Activated CD4-positive, alpha-beta T cell treated with anti-CD3 and anti-CD28 coated beads, Interleukin-2, amount 10 ng/mL, durations not matched to agents 7 days and 5 days (primary cell): ENCODE results near the gene WDR1. TPM values are rescaled to one million over a fixed set of nuclear protein-coding genes. Genes with fewer than 3 reads are reported as not detected.
A peak's percentile ranks its signal among the peaks of the same experiment; 100 is the strongest.

Source experiments
- CTCF ChIA-PET: fragments of 350-600 bp; sonication (Branson Sonifier 250); formaldehyde crosslinking; loops from one replicate; lab custom pipeline; 2021; ENCODE audit warnings: antibody characterized with exemption; lab: Charles Lee
- POLR2A ChIA-PET: fragments of 350-600 bp; sonication (Branson Sonifier 250); formaldehyde crosslinking; loops from one replicate; lab custom pipeline; 2021; ENCODE audit warnings: antibody characterized with exemption; lab: Charles Lee
- DNase-seq: peaks from one replicate; pipeline ENCODE4 v3.0.0-alpha.2; 2020
- H3K27ac Mint-ChIP-seq: one replicate; pipeline ENCODE4 v1.8.0; 2021; ENCODE audit warnings: mild to moderate bottlenecking, moderate library complexity, mixed read lengths
- H3K27me3 Mint-ChIP-seq: one replicate; pipeline ENCODE4 v1.8.0; 2021; ENCODE audit warnings: mixed read lengths
- H3K36me3 Mint-ChIP-seq: one replicate; pipeline ENCODE4 v1.8.0; 2021; ENCODE audit warnings: low read depth, mixed read lengths
- H3K4me1 Mint-ChIP-seq: one replicate; pipeline ENCODE4 v1.8.0; 2021; ENCODE audit warnings: mixed read lengths
- H3K4me3 Mint-ChIP-seq: one replicate; pipeline ENCODE4 v1.8.0; 2021; ENCODE audit warnings: mild to moderate bottlenecking, moderate library complexity, mixed read lengths
- H3K9me3 Mint-ChIP-seq: one replicate; pipeline ENCODE4 v1.8.0; 2021; ENCODE audit warnings: mixed read lengths
- total RNA-seq, 2 experiments: library from RNA; stranded (reverse); gene quantifications; one replicate each; pipeline ENCODE4 v1.2.3, GENCODE V29; 2021

The WDR1 gene
- total RNA-seq, 2 experiments from 2014 or later: 452 to 454 TPM

GRCh38 chr4:10108818-10109783, 7.5 kb downstream of the WDR1 start:
- ChIA-PET CTCF (interaction anchor here (0.6 to 1.6 kb wide), 3 partner anchors 9 to 30 kb away, joined by 3 to 9 read pairs (median 5); partner anchors contain the start of gene WDR1), POLR2A (interaction anchor here (0.6 to 0.9 kb wide), 3 partner anchors 9 to 46 kb away, joined by 3 to 5 read pairs (median 4); no protein-coding TSS in a partner anchor)
- Mint-ChIP-seq H3K9me3 (no peaks in the 10 kb centered on the region), H3K36me3 (peaks cover 88% of the 10 kb centered on the region), H3K27ac (peak overlapping the region; percentile 75), H3K27me3 (no peaks in the 10 kb centered on the region), H3K4me1 (peaks cover 98% of the 10 kb centered on the region), H3K4me3 (peak overlapping the region; percentile 36)
- no peak for DNase-seq

DNA sequence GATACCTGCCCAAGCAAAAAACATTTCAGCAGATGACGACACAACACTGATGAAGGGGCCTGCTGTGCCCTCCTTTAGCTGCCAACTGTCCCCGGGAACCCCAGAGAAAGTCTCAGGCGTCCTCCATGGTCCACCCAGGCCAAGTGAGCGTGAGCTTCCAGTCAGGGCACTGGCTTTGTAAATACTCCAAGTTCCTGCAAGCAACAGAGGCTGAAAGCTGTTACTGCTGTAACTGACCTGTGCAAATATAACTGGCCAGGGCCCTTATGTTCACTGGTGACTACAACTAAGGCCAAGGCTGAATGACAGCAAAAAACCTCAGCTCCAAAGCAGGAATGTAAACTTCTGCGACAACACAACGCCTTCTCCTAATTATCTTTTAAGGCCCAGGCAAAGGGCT, 8.2 kb downstream of the WDR1 start:
- POLR2A ChIA-PET: interaction anchor here (0.6 to 0.8 kb wide), 2 partner anchors 12 to 46 kb away, joined by 3 to 4 read pairs; no protein-coding TSS in a partner anchor

GRCh38 chr4:10107111-10108091, 9.2 kb downstream of the WDR1 start:
- H3K9me3 Mint-ChIP-seq: no peaks in the 10 kb centered on the region
- H3K36me3 Mint-ChIP-seq: peaks cover 84% of the 10 kb centered on the region
- no peak overlapping the region for H3K4me3 Mint-ChIP-seq
- POLR2A ChIA-PET: no interaction called here
- DNase-seq: no peak
- CTCF ChIA-PET: interaction anchor here (0.9 to 2.0 kb wide), 5 partner anchors 9 to 79 kb away, joined by 3 to 9 read pairs (median 4); partner anchors contain the start of gene WDR1
- H3K27me3 Mint-ChIP-seq: no peaks in the 10 kb centered on the region
- H3K27ac Mint-ChIP-seq: peak overlapping the region; percentile 72
- peaks cover 98% of the 10 kb centered on the region for H3K4me1 Mint-ChIP-seq

More for the DNA sequence above, 8.2 kb downstream of the WDR1 start:
- no peaks in the 10 kb centered on the region for H3K27me3 Mint-ChIP-seq
- H3K36me3 Mint-ChIP-seq: peaks cover 85% of the 10 kb centered on the region
- H3K4me3 Mint-ChIP-seq: peak overlapping the region; percentile 10
- DNase-seq: no peak
- H3K9me3 Mint-ChIP-seq: no peaks in the 10 kb centered on the region
- H3K27ac Mint-ChIP-seq: peak overlapping the region; percentile 75
- peaks cover 96% of the 10 kb centered on the region for H3K4me1 Mint-ChIP-seq
- CTCF ChIA-PET: interaction anchor here (0.6 to 2.0 kb wide), 4 partner anchors 9 to 30 kb away, joined by 3 to 9 read pairs (median 6); partner anchors contain the start of gene WDR1

- DNase-seq: peak; percentile 49
- CTCF ChIA-PET: interaction anchor here (0.9 to 4.8 kb wide), 5 partner anchors 10 to 80 kb away, joined by 3 to 13 read pairs (median 4); partner anchors contain the start of gene WDR1
- peaks cover 98% of the 10 kb centered on the region for H3K4me1 Mint-ChIP-seq
- H3K36me3 Mint-ChIP-seq: peaks cover 83% of the 10 kb centered on the region
- POLR2A ChIA-PET: interaction anchor here (0.8 kb wide), 1 partner anchor 11 kb away, joined by 3 read pairs; no protein-coding TSS in a partner anchor
- H3K4me3 Mint-ChIP-seq: no peak overlapping the region
- peak overlapping the region; percentile 47 for H3K27ac Mint-ChIP-seq
- no peaks in the 10 kb centered on the region for H3K9me3 Mint-ChIP-seq
- no peaks in the 10 kb centered on the region for H3K27me3 Mint-ChIP-seq
Measured at GRCh38 chr4:10106421-10107039, 10.1 kb downstream of the WDR1 start.

GRCh38 chr4:10105920-10106319, 10.7 kb downstream of the WDR1 start:
- Mint-ChIP-seq H3K27ac (peak overlapping the region; percentile 72), H3K4me1 (peaks cover 98% of the 10 kb centered on the region), H3K36me3 (peaks cover 82% of the 10 kb centered on the region), H3K9me3 (no peaks in the 10 kb centered on the region), H3K27me3 (no peaks in the 10 kb centered on the region), H3K4me3 (no peak overlapping the region)
- ChIA-PET CTCF (interaction anchor here (4.8 kb wide), 1 partner anchor 16 kb away, joined by 13 read pairs; no protein-coding TSS in a partner anchor), POLR2A (interaction anchor here (0.8 kb wide), 1 partner anchor 11 kb away, joined by 3 read pairs; no protein-coding TSS in a partner anchor)
- DNase-seq: no peak

- no peaks in the 10 kb centered on the region for H3K27me3 Mint-ChIP-seq
- POLR2A ChIA-PET: no interaction called here
- peaks cover 98% of the 10 kb centered on the region for H3K4me1 Mint-ChIP-seq
- peaks cover 81% of the 10 kb centered on the region for H3K36me3 Mint-ChIP-seq
- DNase-seq: no peak
- peak overlapping the region; percentile 72 for H3K27ac Mint-ChIP-seq
- H3K9me3 Mint-ChIP-seq: no peaks in the 10 kb centered on the region
- CTCF ChIA-PET: interaction anchor here (0.9 to 4.8 kb wide), 2 partner anchors 9 to 16 kb away, joined by 5 to 13 read pairs; no protein-coding TSS in a partner anchor
- H3K4me3 Mint-ChIP-seq: no peak overlapping the region
Measured at GRCh38 chr4:10105421-10105820, 11.2 kb downstream of the WDR1 start.

GRCh38 chr4:10104991-10105276, 11.7 kb downstream of the WDR1 start:
- ChIA-PET CTCF (interaction anchor here (0.9 to 4.8 kb wide), 2 partner anchors 9 to 15 kb away, joined by 5 to 13 read pairs; no protein-coding TSS in a partner anchor), POLR2A (no interaction called here)

DNA sequence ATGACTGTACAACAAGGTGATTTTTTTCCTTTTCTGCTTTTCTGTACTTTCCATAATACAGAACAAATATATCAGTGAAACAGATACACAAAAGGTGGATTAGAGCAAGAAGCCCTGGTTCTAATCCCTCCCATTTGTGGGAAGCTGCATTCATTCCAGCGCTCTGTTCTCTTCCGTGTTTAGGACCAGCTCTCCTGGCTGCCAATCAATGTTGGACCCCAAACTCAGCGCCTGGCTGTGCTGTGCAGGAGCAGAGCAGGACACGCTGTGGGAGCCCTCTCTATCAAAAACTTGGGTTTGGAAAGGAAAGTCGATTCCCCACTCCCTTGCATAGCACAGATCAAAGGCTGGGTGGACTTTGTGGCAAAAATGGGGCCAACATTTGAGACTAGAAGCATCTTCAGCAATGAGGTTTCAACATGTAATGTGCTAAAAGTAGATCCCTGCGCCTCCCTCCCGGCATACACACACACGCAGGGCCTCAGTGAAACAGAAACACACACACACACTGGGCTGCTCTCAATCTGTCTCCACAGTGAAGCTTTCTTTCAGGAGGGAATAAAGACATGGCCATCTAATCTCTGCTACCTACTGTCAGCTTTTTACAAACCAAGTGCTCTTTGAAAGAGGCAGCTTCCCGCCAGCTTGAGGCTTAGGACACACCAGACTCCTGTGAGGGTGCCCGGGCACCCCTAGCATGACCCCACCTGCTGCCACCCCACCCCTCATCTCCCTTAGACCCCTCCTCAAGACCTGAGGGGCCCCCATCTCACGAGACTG, 12.2 kb downstream of the WDR1 start:
- H3K27me3 Mint-ChIP-seq: no peaks in the 10 kb centered on the region
- H3K27ac Mint-ChIP-seq: peak overlapping the region; percentile 72
- CTCF ChIA-PET: interaction anchor here (0.9 to 4.8 kb wide), 2 partner anchors 8 to 15 kb away, joined by 5 to 13 read pairs; no protein-coding TSS in a partner anchor
- H3K4me1 Mint-ChIP-seq: peaks cover 98% of the 10 kb centered on the region
- peak overlapping the region; percentile 18 for H3K4me3 Mint-ChIP-seq
- no peaks in the 10 kb centered on the region for H3K9me3 Mint-ChIP-seq
- peaks cover 82% of the 10 kb centered on the region for H3K36me3 Mint-ChIP-seq
- POLR2A ChIA-PET: no interaction called here
- no peak for DNase-seq

More at GRCh38 chr4:10104991-10105276, 11.7 kb downstream of the WDR1 start:
- peak overlapping the region; percentile 18 for H3K4me3 Mint-ChIP-seq
- H3K27me3 Mint-ChIP-seq: no peaks in the 10 kb centered on the region
- no peak for DNase-seq
- no peaks in the 10 kb centered on the region for H3K9me3 Mint-ChIP-seq
- peak overlapping the region; percentile 72 for H3K27ac Mint-ChIP-seq
- H3K4me1 Mint-ChIP-seq: peaks cover 98% of the 10 kb centered on the region
- H3K36me3 Mint-ChIP-seq: peaks cover 82% of the 10 kb centered on the region

- Mint-ChIP-seq H3K4me3 (no peak overlapping the region), H3K4me1 (peaks cover 98% of the 10 kb centered on the region), H3K27me3 (no peaks in the 10 kb centered on the region), H3K27ac (peak overlapping the region; percentile 64), H3K9me3 (no peaks in the 10 kb centered on the region), H3K36me3 (peaks cover 82% of the 10 kb centered on the region)
- ChIA-PET CTCF (interaction anchor here (1.2 to 4.8 kb wide), 2 partner anchors 9 to 13 kb away, joined by 3 to 13 read pairs; no protein-coding TSS in a partner anchor), POLR2A (no interaction called here)
- DNase-seq: no peak
Measured at GRCh38 chr4:10102474-10103332, 13.9 kb downstream of the WDR1 start.
